PFSK-1 (cell line): ENCODE measurements around the gene ATMIN. TPM values are rescaled to one million over a fixed set of nuclear protein-coding genes. Genes with fewer than 3 reads are reported as not detected.

Source experiments
- FOXP2 ChIP-seq: optimal IDR thresholded peaks from 2 replicates; pipeline ENCODE3; 2011; ENCODE audit warnings: borderline replicate concordance, control low read depth, inconsistent platforms; ENCODE audit not compliant: insufficient read depth; ENCODE audit errors: extremely low read length, extremely low read depth
- POLR2AphosphoS5 ChIP-seq: IDR thresholded peaks from 2 replicates; pipeline ENCODE4 v1.6.1; 2012; ENCODE audit warnings: low read depth, mild to moderate bottlenecking, control low read depth, low read length, moderate library complexity
- REST ChIP-seq, 2 experiments: IDR thresholded peaks; 2 replicates each; pipeline versions ENCODE4 v1.6.1 to v1.8.0; 2011 to 2012; ENCODE audit warnings: low read depth in 2 of 2, low read length in 2 of 2, control low read depth in 1 of 2, inconsistent platforms in 1 of 2, mild to moderate bottlenecking in 1 of 2, moderate library complexity in 1 of 2; ENCODE audit not compliant: insufficient read depth in 1 of 2
- SIN3A ChIP-seq: IDR thresholded peaks from 2 replicates; pipeline ENCODE4 v1.6.1; 2012; ENCODE audit warnings: mild to moderate bottlenecking, low read length, moderate library complexity, borderline replicate concordance; ENCODE audit not compliant: insufficient read depth
- TAF1 ChIP-seq: IDR thresholded peaks from 2 replicates; pipeline ENCODE4 v1.6.1; 2012; ENCODE audit warnings: low read length, control low read depth, borderline replicate concordance; ENCODE audit not compliant: insufficient read depth
- polyA plus RNA-seq: library from polyadenylated mRNA; unstranded; fragments of >200 nt; gene quantifications from one replicate; pipeline ENCODE4 v1.2.1, GENCODE V29; 2012; ENCODE audit warnings: low read depth, missing spikeins; ENCODE audit not compliant: insufficient read length

The ATMIN gene
- polyA plus RNA-seq = 16.3 TPM

- TF ChIP-seq REST (IDR thresholded peaks at IDR 0.05; ENCODE audit: insufficient read depth in 1 of 2, low read depth in 2 of 2, low read length in 2 of 2) = no peak
- TF ChIP-seq TAF1 = 0 out of 2 replicates have a peak, but pooled peaks have one; percentile 34
- no peak for TF ChIP-seq POLR2AphosphoS5
- TF ChIP-seq SIN3A = no peak
- peak; percentile 17 for TF ChIP-seq FOXP2
Observed at GRCh38 chr16:81035398-81035974, at the start of gene ATMIN. Gene ATMIN (plus strand): TSS chr16:81035842. CDS start chr16:81035871, 29 bp downstream.

GRCh38 chr16:80986557-80986956 lies 49.1 kb upstream of the ATMIN start:
- no peak for TF ChIP-seq TAF1
- TF ChIP-seq POLR2AphosphoS5 = no peak

GRCh38 chr16:80988756-80989155 lies 46.9 kb upstream of the ATMIN start:
- TF ChIP-seq TAF1 = no peak
- no peak for TF ChIP-seq SIN3A
- TF ChIP-seq REST (IDR thresholded peaks at IDR 0.05; ENCODE audit: insufficient read depth in 1 of 2, low read depth in 2 of 2, low read length in 2 of 2) = no peak
- TF ChIP-seq FOXP2 = no peak
- no peak for TF ChIP-seq POLR2AphosphoS5

- no peak for TF ChIP-seq FOXP2
- no peak for TF ChIP-seq TAF1
- TF ChIP-seq POLR2AphosphoS5 = no peak
- TF ChIP-seq REST (IDR thresholded peaks at IDR 0.05; ENCODE audit: insufficient read depth in 1 of 2, low read depth in 2 of 2, low read length in 2 of 2) = no peak
- no peak for TF ChIP-seq SIN3A
Observed at GRCh38 chr16:80989801-80990200, 45.8 kb upstream of the ATMIN start.

GRCh38 chr16:80990577-80990976 lies 45.1 kb upstream of the ATMIN start:
- TF ChIP-seq TAF1 (no peak), POLR2AphosphoS5 (no peak), SIN3A (no peak), REST (IDR thresholded peaks at IDR 0.05; ENCODE audit: insufficient read depth in 1 of 2, low read depth in 2 of 2, low read length in 2 of 2) (no peak), FOXP2 (no peak)
